ENCODE measurements around the gene INF2. TPM values are rescaled to one million over a fixed set of nuclear protein-coding genes. Genes with fewer than 3 reads are reported as not detected.

The INF2 gene
- total RNA-seq, 4 donors from 2014 or later, result 50.9 to 104 (median 87.5) TPM

- DNase-seq (ENCODE audit: low spot score) (no peak), ATAC-seq (ENCODE audit: low FRiP score) (no peak)
- TF ChIP-seq CTCF (IDR thresholded peaks at IDR 0.05), result no peak
These were observed 5.1 kb downstream of the INF2 start for GRCh38 chr14:104694475-104694950.

DNA sequence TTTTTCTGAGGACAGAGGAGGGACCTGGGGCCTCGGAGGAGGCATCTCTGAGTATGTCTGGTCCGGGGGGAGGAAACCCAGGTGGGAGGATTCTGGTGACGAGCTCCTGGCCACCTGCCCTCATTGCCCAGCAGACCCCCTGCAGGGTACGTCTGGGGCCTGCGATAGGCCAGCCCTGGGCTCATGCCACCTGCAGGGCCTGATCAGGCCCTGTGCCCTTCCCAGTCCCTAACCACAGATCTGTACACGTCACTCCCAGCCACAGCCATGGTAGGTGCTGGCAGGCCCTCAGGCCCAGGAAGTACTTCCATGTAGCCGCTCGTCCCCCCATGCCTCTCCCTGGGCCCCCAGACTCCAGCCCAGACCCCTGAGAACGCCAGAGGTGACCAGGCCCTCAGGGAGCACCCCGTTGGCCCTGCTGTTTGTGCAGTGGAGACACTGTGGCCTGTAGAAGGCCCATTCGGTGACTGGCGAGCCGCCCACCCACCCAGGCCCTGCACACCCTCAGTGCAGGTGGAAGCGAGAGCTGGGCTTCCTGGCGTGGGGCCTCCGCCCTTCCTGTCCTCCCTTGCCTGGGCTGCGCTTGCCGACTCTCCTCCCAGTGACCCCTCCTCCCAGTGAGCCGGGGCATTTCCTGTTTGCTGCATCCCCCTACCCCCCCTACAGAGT is 5.7 kb downstream of the INF2 start:
- ATAC-seq (ENCODE audit: low FRiP score) (no peak), DNase-seq (ENCODE audit: low spot score) (no peak)
- no peak for TF ChIP-seq CTCF (IDR thresholded peaks at IDR 0.05)

- no peak for TF ChIP-seq CTCF (IDR thresholded peaks at IDR 0.05)
- DNase-seq (ENCODE audit: low spot score) (no peak), ATAC-seq (ENCODE audit: low FRiP score) (no peak)
These were observed 6.2 kb downstream of the INF2 start for GRCh38 chr14:104695660-104696000.

DNA sequence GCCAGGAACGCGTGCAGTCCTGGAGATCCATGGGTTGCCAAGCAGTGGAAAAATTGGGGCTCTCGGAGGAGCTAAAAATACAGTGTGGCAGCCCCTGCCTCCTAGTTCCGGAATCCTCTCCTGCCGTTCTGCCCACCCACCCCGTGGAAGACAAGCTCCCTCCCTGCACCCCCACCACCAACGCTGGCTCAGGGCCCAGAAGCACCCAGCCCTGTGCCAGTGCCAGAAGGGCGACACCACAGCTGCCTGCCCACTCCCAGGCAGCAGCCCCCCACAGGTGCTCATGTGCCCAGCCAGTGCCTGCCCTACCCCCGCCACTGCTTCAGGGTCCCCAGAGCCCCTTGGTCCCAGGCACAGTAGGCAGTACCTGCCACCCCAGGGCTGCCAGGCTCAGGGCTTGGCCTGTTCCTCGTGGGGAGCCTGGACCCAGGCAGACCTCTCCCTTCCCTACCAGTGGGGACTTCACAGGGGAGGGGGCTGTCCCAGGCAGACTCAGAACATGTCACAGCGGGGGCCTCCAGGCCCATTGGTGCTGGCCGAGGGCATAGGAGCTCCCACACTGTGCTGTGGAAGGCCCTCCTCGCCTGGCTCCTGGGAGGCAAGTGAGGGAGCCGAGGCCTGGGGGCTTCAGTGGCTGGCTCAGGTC is 7.4 kb downstream of the INF2 start:
- no peak for DNase-seq (ENCODE audit: low spot score)
- no peak for ATAC-seq (ENCODE audit: low FRiP score)
- no peak for TF ChIP-seq CTCF (IDR thresholded peaks at IDR 0.05)

GRCh38 chr14:104697317-104697703 is 7.9 kb downstream of the INF2 start:
- TF ChIP-seq CTCF (IDR thresholded peaks at IDR 0.05), result no peak
- ATAC-seq (ENCODE audit: low FRiP score), result no peak

DNA sequence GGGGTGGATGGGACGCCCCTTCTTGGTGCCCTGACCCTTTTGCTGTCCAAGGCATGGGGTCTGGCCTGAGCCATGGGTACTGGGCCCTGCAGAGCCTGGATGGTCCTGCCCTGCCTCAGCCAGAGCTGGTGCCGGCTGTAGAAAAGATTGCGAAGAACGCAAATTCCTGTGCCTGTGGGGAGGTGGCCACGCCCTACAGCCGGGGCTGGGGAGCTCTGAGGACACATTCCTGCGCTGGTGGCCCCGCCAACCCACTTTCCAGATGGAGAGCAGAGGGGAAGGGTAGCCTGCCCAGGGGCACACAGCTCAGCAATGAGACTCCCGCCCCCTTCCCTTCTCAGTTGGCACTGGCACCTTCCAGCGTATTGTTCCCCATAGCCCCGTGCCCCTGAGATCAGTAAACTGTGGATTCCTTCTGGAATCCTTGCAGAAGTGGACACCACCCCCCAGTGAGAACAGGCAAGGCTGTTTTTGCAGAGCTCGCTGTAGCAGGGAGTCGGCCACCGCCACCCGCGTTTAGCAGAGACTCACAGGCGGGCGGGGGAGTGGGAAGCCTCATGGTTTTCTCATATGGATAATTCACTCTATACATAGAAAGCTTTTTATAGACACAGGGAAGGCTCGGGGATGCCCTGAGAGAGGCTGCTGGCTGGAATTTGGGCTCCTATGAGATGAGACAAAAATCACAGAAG is 8.6 kb downstream of the INF2 start:
- DNase-seq (ENCODE audit: low spot score) (no peak), ATAC-seq (ENCODE audit: low FRiP score) (peak; percentile 17)
- TF ChIP-seq CTCF (IDR thresholded peaks at IDR 0.05), result no peak

More at GRCh38 chr14:104697317-104697703, 7.9 kb downstream of the INF2 start:
- no peak for DNase-seq (ENCODE audit: low spot score)

All from omental fat pad (tissue), 4 donors.